ENCODE measurements around the gene HLA-DRA. TPM values are rescaled to one million over a fixed set of nuclear protein-coding genes. Genes with fewer than 3 reads are reported as not detected.
A peak's percentile ranks its signal among the peaks of the same experiment; 100 is the strongest.

The HLA-DRA gene
- 0.38 and 0.62 TPM in 2 replicates for total RNA-seq

DNA sequence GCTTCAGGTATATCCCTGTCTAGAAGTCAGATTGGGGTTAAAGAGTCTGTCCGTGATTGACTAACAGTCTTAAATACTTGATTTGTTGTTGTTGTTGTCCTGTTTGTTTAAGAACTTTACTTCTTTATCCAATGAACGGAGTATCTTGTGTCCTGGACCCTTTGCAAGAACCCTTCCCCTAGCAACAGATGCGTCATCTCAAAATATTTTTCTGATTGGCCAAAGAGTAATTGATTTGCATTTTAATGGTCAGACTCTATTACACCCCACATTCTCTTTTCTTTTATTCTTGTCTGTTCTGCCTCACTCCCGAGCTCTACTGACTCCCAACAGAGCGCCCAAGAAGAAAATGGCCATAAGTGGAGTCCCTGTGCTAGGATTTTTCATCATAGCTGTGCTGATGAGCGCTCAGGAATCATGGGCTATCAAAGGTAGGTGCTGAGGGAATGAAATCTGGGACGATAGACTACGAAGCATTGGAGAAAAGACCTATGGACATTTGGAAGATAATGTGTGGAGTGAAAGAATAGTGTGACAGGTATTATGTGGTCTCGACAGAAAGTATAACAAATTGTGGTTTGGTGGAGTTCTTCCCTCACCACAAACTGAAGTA is at the start of gene HLA-DRA:
Gene HLA-DRA (plus strand): TSS at position 286 of the 613 bp plus-strand sequence. CDS start 64 bp downstream, at position 350.
- H3K4me3 ChIP-seq (ENCODE audit: low read depth, low read length) = no peak within 1 kb of the TSS
- TF ChIP-seq, protein P1, sequence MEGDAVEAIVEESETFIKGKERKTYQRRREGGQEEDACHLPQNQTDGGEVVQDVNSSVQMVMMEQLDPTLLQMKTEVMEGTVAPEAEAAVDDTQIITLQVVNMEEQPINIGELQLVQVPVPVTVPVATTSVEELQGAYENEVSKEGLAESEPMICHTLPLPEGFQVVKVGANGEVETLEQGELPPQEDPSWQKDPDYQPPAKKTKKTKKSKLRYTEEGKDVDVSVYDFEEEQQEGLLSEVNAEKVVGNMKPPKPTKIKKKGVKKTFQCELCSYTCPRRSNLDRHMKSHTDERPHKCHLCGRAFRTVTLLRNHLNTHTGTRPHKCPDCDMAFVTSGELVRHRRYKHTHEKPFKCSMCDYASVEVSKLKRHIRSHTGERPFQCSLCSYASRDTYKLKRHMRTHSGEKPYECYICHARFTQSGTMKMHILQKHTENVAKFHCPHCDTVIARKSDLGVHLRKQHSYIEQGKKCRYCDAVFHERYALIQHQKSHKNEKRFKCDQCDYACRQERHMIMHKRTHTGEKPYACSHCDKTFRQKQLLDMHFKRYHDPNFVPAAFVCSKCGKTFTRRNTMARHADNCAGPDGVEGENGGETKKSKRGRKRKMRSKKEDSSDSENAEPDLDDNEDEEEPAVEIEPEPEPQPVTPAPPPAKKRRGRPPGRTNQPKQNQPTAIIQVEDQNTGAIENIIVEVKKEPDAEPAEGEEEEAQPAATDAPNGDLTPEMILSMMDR (IDR thresholded peaks at IDR 0.05; ENCODE audit: insufficient read depth, low read length, poor library complexity, severe bottlenecking) = no peak

DNA sequence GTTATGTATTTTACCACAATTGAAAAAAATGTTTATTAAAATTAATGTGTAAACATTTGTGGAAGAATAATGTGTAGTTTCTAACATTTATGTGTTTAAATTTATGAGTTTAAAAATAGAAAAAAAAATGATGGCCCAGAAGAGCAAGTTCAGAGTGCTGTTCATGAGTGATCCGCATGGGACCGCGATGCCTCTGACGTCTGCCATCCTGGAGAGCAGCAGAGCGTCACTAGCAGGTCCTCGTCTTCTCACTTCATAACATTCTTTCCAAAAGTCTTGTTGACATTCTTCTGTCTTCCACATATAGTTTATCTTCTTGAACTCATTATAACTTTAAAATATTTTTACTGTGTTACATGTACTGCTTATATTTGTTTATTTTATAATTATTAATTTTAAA is 48.2 kb upstream of the HLA-DRA start:
- Histone ChIP-seq H3K27me3 (ENCODE audit: control insufficient read depth, insufficient read depth, low read length) (no peaks in the 10 kb centered on the region), H3K4me3 (ENCODE audit: low read depth, low read length) (no peak overlapping the region), H3K36me3 (ENCODE audit: control insufficient read depth, insufficient read depth, low read length) (no peaks in the 10 kb centered on the region)
- no peak for DNase-seq (ENCODE audit: low read depth)
- TF ChIP-seq, protein P1 (IDR thresholded peaks at IDR 0.05; ENCODE audit: insufficient read depth, low read length, poor library complexity, severe bottlenecking) = no peak

More for the DNA sequence above, at the start of gene HLA-DRA:
- DNase-seq (ENCODE audit: low read depth) = no peak
- Histone ChIP-seq H3K27me3 (ENCODE audit: control insufficient read depth, insufficient read depth, low read length) (peaks cover 2% of the 10 kb centered on the region), H3K36me3 (ENCODE audit: control insufficient read depth, insufficient read depth, low read length) (no peaks in the 10 kb centered on the region)

DNA sequence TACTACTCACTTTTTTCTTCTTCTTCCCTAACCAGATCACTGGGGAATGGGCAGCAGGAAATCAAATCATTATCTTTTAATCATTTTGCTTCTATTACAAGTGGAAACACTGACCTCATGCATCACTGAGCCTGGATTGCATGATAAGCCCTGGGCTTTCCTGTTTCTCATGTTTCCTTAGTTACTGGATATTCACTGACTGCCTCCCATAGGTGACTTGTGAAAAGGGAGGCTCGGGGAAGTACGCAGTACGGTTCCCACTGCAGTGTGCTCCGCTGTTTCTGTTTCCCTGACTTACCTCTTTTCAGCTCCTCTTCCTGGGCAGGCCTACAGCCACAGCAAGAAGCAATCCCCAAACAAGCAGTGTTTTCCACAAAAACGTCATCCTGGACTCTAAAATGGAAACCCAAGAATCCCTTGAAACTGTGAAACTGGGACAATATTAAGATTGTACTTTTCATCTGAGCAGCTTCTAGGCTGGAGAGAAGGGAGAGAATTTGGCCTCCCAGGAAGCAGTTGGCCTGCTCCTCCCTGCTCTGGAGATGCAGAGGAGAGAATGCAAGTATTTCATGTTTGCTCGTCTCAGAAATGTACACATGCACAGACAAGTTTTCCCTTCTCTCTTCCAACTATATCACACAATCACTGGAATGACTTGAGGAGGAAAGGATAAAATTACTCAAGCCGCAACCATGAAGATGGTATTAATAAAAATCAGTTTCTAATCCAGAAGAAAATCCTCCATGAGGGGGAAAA is 45.8 kb upstream of the HLA-DRA start:
- DNase-seq (ENCODE audit: low read depth) = peak; percentile 77
- H3K27me3 ChIP-seq (ENCODE audit: control insufficient read depth, insufficient read depth, low read length) = no peaks in the 10 kb centered on the region
- H3K4me3 ChIP-seq (ENCODE audit: low read depth, low read length) = no peak overlapping the region
- H3K36me3 ChIP-seq (ENCODE audit: control insufficient read depth, insufficient read depth, low read length) = no peaks in the 10 kb centered on the region
- TF ChIP-seq, protein P1 (IDR thresholded peaks at IDR 0.05; ENCODE audit: insufficient read depth, low read length, poor library complexity, severe bottlenecking) = peak; percentile 21

DNA sequence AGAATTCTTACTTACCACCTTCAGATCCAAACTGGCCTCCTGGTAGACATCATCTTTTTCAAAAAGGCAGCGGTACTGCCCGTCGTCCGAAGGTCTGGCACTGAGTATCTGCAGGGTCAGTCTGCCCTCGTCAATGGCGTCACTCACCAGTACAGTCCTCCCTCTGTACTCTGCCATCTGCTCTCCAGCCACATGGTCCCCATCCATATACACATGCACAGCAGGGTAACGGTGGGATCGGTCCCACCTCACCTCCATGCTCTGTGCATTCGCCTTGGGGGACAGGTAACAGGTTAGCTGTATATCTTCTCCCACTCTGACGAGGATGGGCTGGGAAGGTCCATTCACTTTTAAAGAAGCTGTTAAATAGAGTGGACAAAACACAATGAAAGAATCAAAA is 43.7 kb upstream of the HLA-DRA start:
- no peak for DNase-seq (ENCODE audit: low read depth)
- Histone ChIP-seq H3K27me3 (ENCODE audit: control insufficient read depth, insufficient read depth, low read length) (no peaks in the 10 kb centered on the region), H3K4me3 (ENCODE audit: low read depth, low read length) (no peak overlapping the region), H3K36me3 (ENCODE audit: control insufficient read depth, insufficient read depth, low read length) (no peaks in the 10 kb centered on the region)
- TF ChIP-seq, protein P1 (IDR thresholded peaks at IDR 0.05; ENCODE audit: insufficient read depth, low read length, poor library complexity, severe bottlenecking) = no peak

- H3K27me3 ChIP-seq (ENCODE audit: control insufficient read depth, insufficient read depth, low read length) = peaks cover 2% of the 10 kb centered on the region
- no peak for DNase-seq (ENCODE audit: low read depth)
- no peaks in the 10 kb centered on the region for H3K36me3 ChIP-seq (ENCODE audit: control insufficient read depth, insufficient read depth, low read length)
- no peak overlapping the region for H3K4me3 ChIP-seq (ENCODE audit: low read depth, low read length)
- TF ChIP-seq, protein P1 (IDR thresholded peaks at IDR 0.05; ENCODE audit: insufficient read depth, low read length, poor library complexity, severe bottlenecking) = no peak
Observed at GRCh38 chr6:32397252-32397920, 42.3 kb upstream of the HLA-DRA start.

Data from kidney epithelial cell (primary cell).